Measurements from ENCODE around the gene ACTA1.
A peak's percentile ranks its signal among the peaks of the same experiment; 100 is the strongest.
"Not testable (repeated sequence)": the region's sequence is repeated elsewhere in the genome, so short reads cannot be mapped to it uniquely, and the experiment has no call there.

The ACTA1 gene

DNA sequence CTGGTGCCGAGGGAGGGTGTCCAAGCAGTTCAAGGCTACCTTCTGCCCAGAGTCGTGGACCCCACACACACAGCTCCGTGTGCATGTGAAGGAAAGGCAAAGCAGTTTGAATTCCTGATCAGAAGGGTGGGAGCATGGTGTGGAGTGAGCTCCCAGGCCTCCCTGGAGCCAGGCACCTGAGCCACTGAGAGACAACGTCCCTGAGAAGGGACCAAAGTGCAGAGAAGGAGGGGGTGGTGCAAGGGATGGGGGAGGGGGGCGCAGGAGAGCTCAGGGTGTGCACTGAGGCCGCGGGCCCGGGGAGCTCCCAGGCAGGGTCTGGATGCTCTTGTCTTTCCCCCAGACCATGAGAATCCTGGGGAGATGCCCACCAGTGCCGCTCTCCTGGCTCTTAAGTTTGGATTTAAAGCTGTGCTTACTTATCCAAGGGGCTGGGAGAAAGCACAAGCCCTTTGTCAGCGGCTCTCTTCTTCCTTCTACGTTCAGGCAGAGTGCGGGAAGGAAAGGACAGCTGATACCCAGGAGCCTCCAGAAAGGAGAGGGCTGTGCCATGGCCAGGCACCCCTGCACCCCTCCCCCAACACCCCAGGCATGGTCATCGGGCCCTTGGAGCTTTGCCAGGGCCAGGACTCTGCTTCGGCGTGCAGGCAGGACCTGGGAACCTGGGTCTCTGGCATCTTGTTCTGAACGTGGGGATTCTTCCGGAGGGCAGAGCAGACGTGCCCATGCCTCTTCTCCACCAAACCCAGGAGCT is 24.1 kb downstream of the ACTA1 start:
- DNase-seq (ENCODE audit: low read depth): no peak

DNA sequence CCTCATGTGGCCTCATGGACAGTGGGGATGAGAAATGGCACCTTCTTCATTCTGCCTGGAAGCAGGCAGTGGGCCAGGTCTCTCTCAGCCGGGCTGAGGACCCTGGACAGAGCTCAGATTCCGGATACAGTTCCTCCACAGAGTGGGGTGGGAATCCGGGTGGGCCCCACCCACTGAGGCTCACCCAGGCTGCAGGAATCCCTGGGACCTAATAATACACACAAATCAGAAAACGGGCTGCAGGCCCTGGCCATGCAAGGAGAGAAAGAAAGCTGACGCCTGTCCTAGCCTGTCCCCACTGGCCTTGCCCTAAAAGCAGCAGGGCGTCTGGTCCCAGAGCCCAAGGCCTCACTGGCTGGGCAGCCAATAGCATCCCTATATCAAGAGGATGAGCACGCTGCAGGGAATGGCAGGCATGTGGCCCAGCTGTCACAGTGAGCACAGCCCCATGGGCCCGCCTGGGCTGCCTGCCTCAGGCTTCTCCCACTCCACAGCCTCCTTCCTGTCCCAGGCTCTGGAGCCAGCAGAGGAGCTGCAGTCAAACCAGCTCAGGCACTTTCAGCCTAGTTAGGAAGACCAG is 25.3 kb downstream of the ACTA1 start:
- DNase-seq (ENCODE audit: low read depth): no peak

DNA sequence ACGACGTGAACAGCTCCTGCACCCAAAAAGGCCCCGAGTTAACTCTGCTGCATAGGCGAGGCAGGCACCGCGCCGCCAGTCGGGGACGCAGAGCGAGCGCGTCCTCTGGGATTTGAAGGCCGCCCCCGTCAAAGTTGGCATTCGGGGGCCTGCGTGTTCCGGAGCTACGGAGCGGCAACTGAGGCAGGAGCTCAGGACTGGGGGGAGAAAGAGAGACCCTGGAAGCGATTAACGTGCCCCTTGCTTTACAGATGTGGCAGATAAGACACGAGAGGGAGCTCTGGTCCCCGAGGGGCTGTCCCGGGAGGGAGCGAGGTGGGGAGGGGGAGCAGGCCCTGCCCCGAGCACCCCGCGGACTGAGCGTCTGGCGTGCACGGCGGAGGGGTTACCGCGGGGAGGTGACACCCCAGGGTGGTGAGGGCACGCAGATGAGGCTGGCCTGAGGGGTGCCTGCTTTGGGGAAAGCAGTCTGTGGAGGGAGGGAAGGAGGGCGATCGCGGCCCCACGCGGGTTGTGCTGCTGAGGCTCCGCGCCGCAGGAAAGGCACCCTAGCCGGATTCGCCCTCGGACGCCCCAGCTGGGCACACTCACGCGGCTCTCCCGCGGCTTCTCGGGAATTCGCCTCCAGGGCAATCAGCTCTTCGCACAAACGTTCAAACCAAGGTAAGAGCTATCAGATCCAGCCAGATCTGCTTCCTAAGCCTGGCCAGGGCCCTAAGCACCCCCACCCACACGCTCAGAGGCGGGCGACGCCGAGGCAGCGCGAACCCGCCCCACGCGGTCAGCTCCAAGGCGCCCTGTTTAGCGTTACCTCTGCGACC is 26.5 kb downstream of the ACTA1 start:
- no peak for DNase-seq (ENCODE audit: low read depth)

DNA sequence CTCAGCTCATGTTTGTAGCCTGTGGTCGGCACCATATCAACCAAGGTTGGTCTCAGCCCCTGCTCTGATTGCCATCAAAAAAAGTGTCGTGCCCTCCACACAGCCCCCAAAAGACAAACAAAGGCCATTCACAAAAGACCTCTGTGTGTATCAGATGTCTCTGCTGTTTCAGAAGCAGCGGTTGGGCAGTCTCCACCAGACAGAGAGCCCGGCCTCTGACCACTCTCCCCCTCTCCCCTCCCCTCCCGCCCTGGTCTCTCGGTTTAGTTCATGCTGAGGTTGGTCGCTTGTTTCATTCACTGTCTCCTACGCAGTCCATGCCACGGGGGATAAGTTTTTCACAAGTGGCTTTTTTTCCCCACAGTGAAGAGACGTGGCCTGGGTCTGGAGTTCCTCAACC is 27.1 kb downstream of the ACTA1 start:
- no peak for DNase-seq (ENCODE audit: low read depth)

GRCh38 chr1:229403573-229403972 is 30.3 kb downstream of the ACTA1 start:
- no peak for DNase-seq (ENCODE audit: low read depth)

- no peak for DNase-seq (ENCODE audit: low read depth)
These were observed 30.9 kb downstream of the ACTA1 start for GRCh38 chr1:229402993-229403392.

- DNase-seq (ENCODE audit: low read depth): not testable (repeated sequence)
These were observed 31.6 kb downstream of the ACTA1 start for GRCh38 chr1:229402329-229402728.

DNA sequence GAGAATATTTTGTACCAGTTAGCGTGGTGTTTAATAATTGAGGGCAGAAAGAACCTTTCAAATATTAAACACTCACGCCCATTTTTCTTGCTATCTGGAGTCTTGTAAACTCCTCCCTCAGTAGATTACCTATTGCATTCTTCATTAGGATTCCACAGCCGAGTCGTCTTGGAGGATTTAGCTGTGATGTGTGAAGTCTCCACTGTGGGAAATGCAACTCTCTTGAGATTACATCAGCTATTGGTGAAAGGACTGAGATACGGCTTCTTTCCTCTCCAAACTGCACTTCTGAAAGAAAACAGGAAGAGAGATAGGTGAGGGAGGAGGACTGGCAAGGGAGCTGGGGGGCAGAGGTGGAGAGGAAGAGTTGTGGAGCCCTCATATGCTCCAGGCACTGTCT is 36.1 kb downstream of the ACTA1 start:
- DNase-seq (ENCODE audit: low read depth): no peak

GRCh38 chr1:229396585-229397206 is 37.2 kb downstream of the ACTA1 start:
- DNase-seq (ENCODE audit: low read depth): no peak

DNA sequence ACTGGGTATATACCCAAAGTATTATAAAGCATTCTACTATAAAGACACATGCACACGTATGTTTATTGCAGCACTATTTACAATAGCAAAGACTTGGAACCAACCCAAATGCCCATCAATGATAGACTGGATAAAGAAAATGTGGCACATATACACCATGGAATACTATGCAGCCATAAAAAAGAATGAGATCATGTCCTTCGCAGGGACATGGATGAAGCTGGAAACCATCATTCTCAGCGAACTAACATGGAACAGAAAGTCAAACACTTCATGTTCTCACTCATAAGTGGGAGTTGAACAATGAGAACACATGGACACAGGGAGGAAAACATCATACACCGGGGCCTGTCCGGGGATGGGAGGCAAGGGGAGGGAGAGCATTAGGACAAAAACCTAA is 39.4 kb downstream of the ACTA1 start:
- DNase-seq (ENCODE audit: low read depth): not testable (repeated sequence)

DNA sequence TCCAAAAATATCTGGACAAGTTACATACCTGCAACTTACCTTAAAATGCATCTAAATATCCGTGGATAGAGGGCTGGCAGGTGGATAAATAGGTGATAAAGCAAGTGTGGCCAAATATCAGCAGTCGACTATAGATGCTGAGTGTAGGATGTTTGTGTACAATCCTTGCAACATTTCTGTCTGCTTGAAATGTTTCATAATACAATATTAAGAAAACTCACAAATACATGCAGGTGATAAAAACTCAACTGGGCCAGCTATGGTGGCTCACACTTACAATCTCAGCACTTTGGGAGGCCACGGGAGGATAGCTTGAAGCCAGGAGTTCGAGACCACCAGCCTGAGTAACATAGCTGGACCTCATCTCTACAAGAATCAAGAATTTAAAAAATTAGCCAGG is 41.0 kb downstream of the ACTA1 start:
- no peak for DNase-seq (ENCODE audit: low read depth)

- DNase-seq (ENCODE audit: low read depth): no peak
These were observed 43.8 kb downstream of the ACTA1 start for GRCh38 chr1:229390130-229390529.

GRCh38 chr1:229388897-229389580 is 44.9 kb downstream of the ACTA1 start:
- peak; percentile 85 for DNase-seq (ENCODE audit: low read depth)

DNA sequence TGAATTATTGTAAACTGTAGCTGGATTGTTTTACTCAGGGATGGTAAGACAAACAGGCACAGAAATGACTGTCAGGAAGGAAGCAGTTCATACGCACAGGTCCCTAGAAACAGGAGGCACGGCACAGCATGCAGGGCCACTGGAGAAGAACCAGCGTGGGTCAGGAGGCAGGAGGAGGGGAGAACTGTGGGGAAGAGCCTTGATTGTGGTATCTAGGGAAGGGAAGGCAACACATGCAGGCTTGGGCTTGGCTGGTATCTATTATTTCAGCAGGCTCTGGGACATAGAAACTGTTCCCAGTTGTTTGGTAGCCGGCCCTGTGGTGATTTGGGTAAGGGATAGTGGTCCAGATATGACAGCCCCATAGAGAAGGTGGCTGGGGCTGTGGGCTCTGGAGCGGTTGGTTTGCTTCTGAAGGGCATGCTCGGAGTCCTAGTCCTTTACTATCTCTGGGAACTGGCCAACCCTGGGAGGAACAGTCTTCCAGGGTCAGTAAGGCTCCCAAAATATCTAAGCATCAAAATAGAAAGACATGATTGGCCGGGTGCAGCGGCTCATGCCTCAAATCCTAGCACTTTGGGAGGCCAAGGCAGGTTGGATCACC is 47.9 kb downstream of the ACTA1 start:
- no peak for DNase-seq (ENCODE audit: low read depth)

GRCh38 chr1:229384822-229385221 is 49.1 kb downstream of the ACTA1 start:
- no peak for DNase-seq (ENCODE audit: low read depth)

GRCh38 chr1:229383961-229384360 is 49.9 kb downstream of the ACTA1 start:
- no peak for DNase-seq (ENCODE audit: low read depth)

GRCh38 chr1:229383188-229383587 is 50.7 kb downstream of the ACTA1 start:
- no peak for DNase-seq (ENCODE audit: low read depth)

Measured in iris pigment epithelial cell (primary cell).